ENCODE results near the gene CCDC77. TPM values are rescaled to one million over a fixed set of nuclear protein-coding genes. Genes with fewer than 3 reads are reported as not detected.

CCDC77 gene
- total and polyA plus RNA-seq, 2 donors (not counting 3 experiments of a cell fraction or from before 2014, with no cell fraction given) = 4.1 to 12.9 TPM

DNA sequence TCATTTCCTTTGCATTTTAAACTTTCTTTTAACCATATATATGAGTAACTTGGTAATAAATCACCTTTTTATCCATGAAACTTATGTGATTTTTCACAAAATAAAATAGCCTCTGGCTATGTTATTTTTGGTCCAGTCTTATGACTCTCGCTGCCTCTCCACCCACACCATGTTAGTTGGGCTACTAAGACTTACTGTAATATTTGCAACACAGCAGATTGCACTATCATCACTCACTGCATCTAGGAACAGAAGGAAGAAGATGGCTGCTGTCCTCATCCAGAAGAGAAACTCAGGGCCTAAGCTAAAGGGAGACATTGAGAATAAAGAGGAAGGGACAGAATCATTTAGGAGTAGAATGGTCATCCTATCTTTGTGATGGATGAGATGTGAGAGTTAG, 45.7 kb downstream of the CCDC77 start:
- H3K79me2 ChIP-seq (ENCODE audit: control insufficient read depth, insufficient read depth, low read length) = no peaks in the 10 kb centered on the region
- no peak for DNase-seq (ENCODE audit: low read depth, low spot score)
- no peaks in the 10 kb centered on the region for H3K4me1 ChIP-seq (ENCODE audit: control insufficient read depth, extremely low read depth, insufficient read depth, low read length)
- H3K9me1 ChIP-seq (replicated peaks; ENCODE audit: control insufficient read depth, extremely low read depth, insufficient read depth, low read length) = no peaks in the 10 kb centered on the region
- intact Hi-C loops (cut with micrococcal nuclease) = no loop called here
- no peaks in the 10 kb centered on the region for H3K36me3 ChIP-seq (ENCODE audit: control insufficient read depth in 2 of 2, extremely low read depth in 1 of 2, insufficient read depth in 2 of 2, low read length in 2 of 2)
- ChIA-PET CTCF (no interaction called here), POLR2A (no interaction called here)
- dilution Hi-C loops (cut with MboI; ENCODE audit: extremely low pct_ligation_motif_present, low sequenced_read_pairs) = no loop called here
- H2AFZ ChIP-seq (ENCODE audit: low read depth, low read length) = no peak overlapping the region
- no TSS peak for BruUV-seq (replicated peaks)
- H3K9ac ChIP-seq (replicated peaks; ENCODE audit: extremely low read depth, insufficient read depth, low read length) = no peak overlapping the region
- no peak overlapping the region for H3K4me2 ChIP-seq (ENCODE audit: insufficient read depth, low read length)
- H3K27me3 ChIP-seq (ENCODE audit: control insufficient read depth in 2 of 2, insufficient read depth in 2 of 2, low read length in 2 of 2) = peaks cover 10 to 16% of the 10 kb centered on the region in 2 experiments
- H3K27ac ChIP-seq (ENCODE audit: insufficient read depth, low read depth, low read length) = no peak overlapping the region
- FAIRE-seq = no peak
- no peak overlapping the region for H3K4me3 ChIP-seq (replicated peaks in 1 of 3; ENCODE audit: insufficient read depth in 1 of 3, low read depth in 1 of 3, low read length in 3 of 3)
- H3K9me3 ChIP-seq (replicated peaks; ENCODE audit: control insufficient read depth, insufficient read depth, low read length) = no peaks in the 10 kb centered on the region
- TF ChIP-seq, protein P1, sequence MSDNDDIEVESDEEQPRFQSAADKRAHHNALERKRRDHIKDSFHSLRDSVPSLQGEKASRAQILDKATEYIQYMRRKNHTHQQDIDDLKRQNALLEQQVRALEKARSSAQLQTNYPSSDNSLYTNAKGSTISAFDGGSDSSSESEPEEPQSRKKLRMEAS (IDR thresholded peaks at IDR 0.05; ENCODE audit: insufficient read depth, insufficient read length) = no peak
- TF ChIP-seq, protein P2, sequence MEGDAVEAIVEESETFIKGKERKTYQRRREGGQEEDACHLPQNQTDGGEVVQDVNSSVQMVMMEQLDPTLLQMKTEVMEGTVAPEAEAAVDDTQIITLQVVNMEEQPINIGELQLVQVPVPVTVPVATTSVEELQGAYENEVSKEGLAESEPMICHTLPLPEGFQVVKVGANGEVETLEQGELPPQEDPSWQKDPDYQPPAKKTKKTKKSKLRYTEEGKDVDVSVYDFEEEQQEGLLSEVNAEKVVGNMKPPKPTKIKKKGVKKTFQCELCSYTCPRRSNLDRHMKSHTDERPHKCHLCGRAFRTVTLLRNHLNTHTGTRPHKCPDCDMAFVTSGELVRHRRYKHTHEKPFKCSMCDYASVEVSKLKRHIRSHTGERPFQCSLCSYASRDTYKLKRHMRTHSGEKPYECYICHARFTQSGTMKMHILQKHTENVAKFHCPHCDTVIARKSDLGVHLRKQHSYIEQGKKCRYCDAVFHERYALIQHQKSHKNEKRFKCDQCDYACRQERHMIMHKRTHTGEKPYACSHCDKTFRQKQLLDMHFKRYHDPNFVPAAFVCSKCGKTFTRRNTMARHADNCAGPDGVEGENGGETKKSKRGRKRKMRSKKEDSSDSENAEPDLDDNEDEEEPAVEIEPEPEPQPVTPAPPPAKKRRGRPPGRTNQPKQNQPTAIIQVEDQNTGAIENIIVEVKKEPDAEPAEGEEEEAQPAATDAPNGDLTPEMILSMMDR (IDR thresholded peaks at IDR 0.05; ENCODE audit: extremely low read depth in 1 of 2, insufficient read depth in 1 of 2, low read depth in 1 of 2, low read length in 2 of 2) = no peak
- no peak for TF ChIP-seq MYC (IDR thresholded peaks at IDR 0.05; ENCODE audit: low read depth, low read length)
- TF ChIP-seq POLR2AphosphoS5 (IDR thresholded peaks at IDR 0.05; ENCODE audit: insufficient read depth, low read depth, low read length) = no peak
- TF ChIP-seq FOS (IDR thresholded peaks at IDR 0.05; ENCODE audit: borderline replicate concordance, insufficient read depth, low read length) = no peak
- no peak for TF ChIP-seq EZH2 (IDR thresholded peaks at IDR 0.05; ENCODE audit: borderline replicate concordance, low read depth, low read length, severe bottlenecking)
- TF ChIP-seq JUN (IDR thresholded peaks at IDR 0.05; ENCODE audit: borderline replicate concordance, insufficient read depth, insufficient read length, low read depth) = no peak
- TF ChIP-seq POLR2A (IDR thresholded peaks at IDR 0.05; ENCODE audit: low read depth, low read length) = no peak
- no peak for TF ChIP-seq GATA2 (IDR thresholded peaks at IDR 0.05; ENCODE audit: insufficient read depth, insufficient read length, low read depth, low read length)
- no peaks in the 10 kb centered on the region for H4K20me1 ChIP-seq (replicated peaks; ENCODE audit: control insufficient read depth, extremely low read depth, insufficient read depth, low read length)
